Dendritic cell treated with granulocyte-macrophage colony-stimulating factor and Interleukin-4, amounts not matched to agents 40 ng/mL and 50 ng/mL, for 4 days (primary cell): ENCODE measurements around the gene TRIO.
A peak's percentile ranks its signal among the peaks of the same experiment; 100 is the strongest.
"Not testable (repeated sequence)": the region's sequence is repeated elsewhere in the genome, so short reads cannot be mapped to it uniquely, and the experiment has no call there.

Experiments
- H3K27ac Mint-ChIP-seq: one replicate; pipeline ENCODE4 v1.8.0; 2022; ENCODE audit warnings: mild to moderate bottlenecking, mixed read lengths
- H3K27me3 Mint-ChIP-seq: one replicate; pipeline ENCODE4 v1.8.0; 2022; ENCODE audit warnings: mild to moderate bottlenecking, mixed read lengths
- H3K36me3 Mint-ChIP-seq: one replicate; pipeline ENCODE4 v1.8.0; 2022; ENCODE audit warnings: low read depth, mixed read lengths
- H3K4me1 Mint-ChIP-seq: one replicate; pipeline ENCODE4 v1.8.0; 2022; ENCODE audit warnings: low read depth, mixed read lengths
- H3K4me3 Mint-ChIP-seq: one replicate; pipeline ENCODE4 v1.8.0; 2022; ENCODE audit warnings: mild to moderate bottlenecking, moderate library complexity, mixed read lengths
- H3K9me3 Mint-ChIP-seq: one replicate; pipeline ENCODE4 v1.8.0; 2022; ENCODE audit warnings: mixed read lengths
- intact Hi-C: fragments of 100-400 bp; cut with micrococcal nuclease; formaldehyde crosslinking; loops from one replicate; pipeline ENCODE4 v1.15.0; 2022

Gene TRIO

DNA sequence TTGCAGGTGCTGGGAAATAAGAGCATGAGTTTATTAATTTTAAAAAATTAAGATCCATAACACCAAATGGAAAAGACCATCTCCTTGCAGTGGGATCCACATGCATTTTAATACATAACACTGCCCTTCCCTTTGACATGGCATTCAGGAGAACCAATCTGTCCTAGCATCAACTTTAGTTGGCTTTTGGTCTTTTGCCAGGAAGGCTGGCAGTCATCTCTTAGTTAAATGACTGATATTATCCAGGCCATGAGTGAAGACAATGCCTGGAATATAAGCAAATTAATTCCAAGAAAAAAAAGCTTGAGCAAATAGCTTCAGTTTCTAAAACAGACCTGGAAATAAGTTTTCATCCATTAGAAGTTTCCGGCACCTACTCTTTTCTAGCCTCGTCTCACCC lies 383.4 kb downstream of the TRIO start:
- Mint-ChIP-seq H3K4me3 (no peak overlapping the region), H3K27me3 (no peaks in the 10 kb centered on the region), H3K4me1 (peaks cover 18% of the 10 kb centered on the region), H3K36me3 (no peaks in the 10 kb centered on the region), H3K27ac (no peak overlapping the region), H3K9me3 (peaks cover 8% of the 10 kb centered on the region)
- intact Hi-C loops: no loop called here

DNA sequence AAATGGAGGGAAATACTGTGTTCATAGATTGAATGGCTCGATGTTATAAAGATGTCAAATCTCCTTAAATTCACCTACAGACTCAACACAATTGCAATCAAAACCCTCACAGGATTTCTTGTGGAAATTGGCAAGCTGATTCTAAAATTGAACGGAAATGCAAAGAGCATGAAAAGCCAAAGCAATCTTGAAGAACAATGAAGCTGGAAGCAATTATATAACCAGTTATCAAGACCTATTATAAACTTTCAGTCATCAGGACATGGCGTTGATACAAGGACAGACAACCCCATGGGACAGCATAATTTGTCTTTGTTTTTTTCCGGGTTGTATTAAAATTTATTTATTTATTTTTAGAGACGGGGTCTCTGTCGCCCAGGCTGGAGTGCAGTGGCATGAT lies 385.0 kb downstream of the TRIO start:
- no peaks in the 10 kb centered on the region for H3K36me3 Mint-ChIP-seq
- no peaks in the 10 kb centered on the region for H3K27me3 Mint-ChIP-seq
- H3K4me3 Mint-ChIP-seq: no peak overlapping the region
- peaks cover 10% of the 10 kb centered on the region for H3K4me1 Mint-ChIP-seq
- intact Hi-C loops: no loop called here
- no peaks in the 10 kb centered on the region for H3K9me3 Mint-ChIP-seq
- no peak overlapping the region for H3K27ac Mint-ChIP-seq

DNA sequence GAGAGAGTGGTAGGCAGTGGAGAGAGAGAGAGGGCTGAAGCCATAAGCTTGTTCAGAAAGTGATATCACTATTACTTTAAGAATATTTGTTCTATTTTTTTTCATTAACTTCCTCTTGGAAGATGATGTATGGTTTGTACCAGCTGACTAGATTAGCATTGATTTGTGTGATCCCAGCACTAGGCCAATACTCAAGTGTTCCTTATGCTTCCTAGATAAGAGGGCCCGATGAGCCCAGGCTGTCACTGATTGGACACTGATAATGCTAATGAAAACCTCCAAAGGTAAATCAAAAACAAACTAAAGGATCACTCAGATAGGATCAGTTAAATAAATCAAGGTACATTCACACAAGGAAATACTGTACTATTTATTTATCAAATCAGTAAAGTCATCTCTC lies 385.8 kb downstream of the TRIO start:
- H3K27ac Mint-ChIP-seq: no peak overlapping the region
- no peak overlapping the region for H3K4me3 Mint-ChIP-seq
- no peaks in the 10 kb centered on the region for H3K27me3 Mint-ChIP-seq
- H3K9me3 Mint-ChIP-seq: no peaks in the 10 kb centered on the region
- H3K4me1 Mint-ChIP-seq: peaks cover 10% of the 10 kb centered on the region
- intact Hi-C loops: no loop called here
- H3K36me3 Mint-ChIP-seq: no peaks in the 10 kb centered on the region

DNA sequence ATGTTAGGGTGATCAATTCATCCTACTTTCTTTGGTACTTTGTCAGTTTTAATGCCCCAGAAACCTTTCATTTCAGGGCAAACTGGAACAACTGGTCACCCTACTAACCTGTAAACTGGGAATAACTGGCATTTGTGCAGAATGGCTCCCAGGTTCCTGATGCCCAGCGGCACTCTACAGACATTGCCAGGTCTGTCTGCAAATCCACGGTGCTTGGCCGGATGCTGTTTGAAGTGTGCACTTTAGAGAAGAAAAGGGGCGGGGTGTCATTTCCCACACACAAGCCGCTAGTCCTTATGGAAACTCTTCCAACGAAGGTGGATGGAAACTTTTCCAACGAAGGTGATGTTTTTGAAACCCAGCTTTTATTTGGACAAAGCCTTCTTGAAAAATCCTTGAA lies 388.5 kb downstream of the TRIO start:
- Mint-ChIP-seq H3K27ac (no peak overlapping the region), H3K36me3 (no peaks in the 10 kb centered on the region), H3K9me3 (no peaks in the 10 kb centered on the region), H3K4me3 (no peak overlapping the region), H3K4me1 (peaks cover 18% of the 10 kb centered on the region), H3K27me3 (no peaks in the 10 kb centered on the region)
- intact Hi-C loops: no loop called here

DNA sequence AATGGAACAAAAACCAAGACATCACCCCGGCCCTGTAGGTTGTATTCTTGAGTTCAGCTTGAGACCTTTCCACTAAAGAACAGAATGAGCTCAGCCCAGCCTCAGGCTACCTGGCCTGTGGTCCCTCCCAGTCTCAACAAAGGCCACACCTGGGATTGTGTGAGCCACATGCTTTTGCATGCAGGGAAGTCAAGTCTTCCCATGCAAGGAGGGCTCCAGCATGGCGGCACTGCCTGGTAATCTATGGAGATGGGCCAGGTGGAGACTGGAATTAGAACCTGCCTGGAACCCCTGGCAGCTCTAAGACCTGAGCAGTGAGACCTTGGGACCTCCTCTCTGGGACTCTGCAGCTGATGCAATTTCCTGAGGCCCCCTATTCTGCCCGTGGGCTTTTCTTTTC lies 389.0 kb downstream of the TRIO start:
- H3K36me3 Mint-ChIP-seq: no peaks in the 10 kb centered on the region
- H3K4me1 Mint-ChIP-seq: peaks cover 18% of the 10 kb centered on the region
- no peak overlapping the region for H3K4me3 Mint-ChIP-seq
- no peak overlapping the region for H3K27ac Mint-ChIP-seq
- H3K27me3 Mint-ChIP-seq: no peaks in the 10 kb centered on the region
- H3K9me3 Mint-ChIP-seq: no peaks in the 10 kb centered on the region
- intact Hi-C loops: no loop called here

DNA sequence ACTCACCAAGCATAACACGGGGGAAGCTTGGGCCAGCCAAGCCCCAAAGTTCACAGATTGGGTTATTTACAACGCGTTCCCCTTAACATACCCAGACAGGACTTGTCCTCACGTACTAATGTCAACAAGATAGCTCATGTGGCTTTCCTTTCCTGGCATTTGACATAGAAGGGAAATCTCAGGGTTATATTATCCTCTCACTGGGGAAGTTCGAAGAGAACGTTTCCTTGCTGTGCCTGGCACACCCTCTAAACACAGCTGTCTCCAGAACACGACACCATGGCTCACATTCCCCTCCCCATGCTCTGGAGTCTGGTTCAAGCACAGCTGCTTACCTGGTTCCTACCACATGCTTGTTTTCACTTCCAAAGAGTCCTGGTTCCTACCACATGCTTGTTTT lies 391.6 kb downstream of the TRIO start:
- no peaks in the 10 kb centered on the region for H3K27me3 Mint-ChIP-seq
- intact Hi-C loops: no loop called here
- H3K27ac Mint-ChIP-seq: peak overlapping the region; percentile 81

DNA sequence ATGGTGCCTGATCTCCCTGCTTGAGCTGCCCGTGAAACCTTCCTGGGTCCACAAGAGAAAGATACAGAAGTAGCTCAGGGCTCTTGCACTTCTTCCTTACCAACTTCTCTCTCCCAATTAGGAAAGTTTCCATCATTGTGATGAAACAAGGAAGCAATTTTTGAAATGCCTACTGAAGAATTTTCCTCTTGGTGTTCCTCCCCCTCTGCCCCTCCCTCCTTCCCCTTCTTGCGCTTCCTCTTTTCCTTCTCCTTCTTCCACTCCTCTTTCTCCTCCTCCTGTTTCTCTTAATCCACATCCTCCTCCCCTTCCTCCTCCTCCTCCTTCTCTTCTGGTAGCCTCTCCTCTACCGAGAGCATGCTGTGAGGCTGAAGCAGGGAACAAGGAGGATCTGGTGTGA lies 402.2 kb downstream of the TRIO start:
- H3K36me3 Mint-ChIP-seq: peaks cover 7% of the 10 kb centered on the region
- peaks cover 73% of the 10 kb centered on the region for H3K4me1 Mint-ChIP-seq
- peaks cover 19% of the 10 kb centered on the region for H3K9me3 Mint-ChIP-seq
- H3K27me3 Mint-ChIP-seq: no peaks in the 10 kb centered on the region
- peak overlapping the region; percentile 10 for H3K4me3 Mint-ChIP-seq
- peak overlapping the region; percentile 71 for H3K27ac Mint-ChIP-seq
- intact Hi-C loops: loop anchor here (5.0 kb wide), 1 partner anchor 42 kb away; no protein-coding TSS in a partner anchor

More for the DNA sequence above, 391.6 kb downstream of the TRIO start:
- H3K9me3 Mint-ChIP-seq: peaks cover 13% of the 10 kb centered on the region
- H3K4me3 Mint-ChIP-seq: no peak overlapping the region
- H3K36me3 Mint-ChIP-seq: no peaks in the 10 kb centered on the region
- peaks cover 12% of the 10 kb centered on the region for H3K4me1 Mint-ChIP-seq

DNA sequence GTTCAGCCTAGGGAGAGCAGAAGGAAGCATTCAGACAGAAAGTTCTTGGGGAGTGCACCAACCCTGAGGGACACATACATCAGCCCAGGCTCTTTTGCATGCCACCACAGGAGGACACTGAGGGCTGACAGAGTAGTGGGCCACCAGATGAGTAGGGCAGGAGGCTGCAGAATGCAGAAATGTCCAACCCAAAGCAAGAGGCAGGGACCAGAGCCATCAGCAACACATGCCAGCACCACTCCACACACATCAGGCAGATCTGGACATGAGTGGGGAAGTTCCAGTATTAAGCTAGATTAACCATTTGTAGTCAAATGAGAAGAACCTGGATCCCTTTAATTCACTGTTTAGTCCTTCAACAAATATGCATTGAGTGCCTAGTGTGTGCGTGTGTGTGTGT lies 402.7 kb downstream of the TRIO start:
- Mint-ChIP-seq H3K4me1 (peaks cover 75% of the 10 kb centered on the region), H3K27ac (peak overlapping the region; percentile 71), H3K9me3 (peaks cover 13% of the 10 kb centered on the region), H3K4me3 (peak overlapping the region; percentile 4), H3K36me3 (peaks cover 7% of the 10 kb centered on the region), H3K27me3 (no peaks in the 10 kb centered on the region)
- intact Hi-C loops: loop anchor here (5.0 kb wide), 1 partner anchor 41 kb away; no protein-coding TSS in a partner anchor

DNA sequence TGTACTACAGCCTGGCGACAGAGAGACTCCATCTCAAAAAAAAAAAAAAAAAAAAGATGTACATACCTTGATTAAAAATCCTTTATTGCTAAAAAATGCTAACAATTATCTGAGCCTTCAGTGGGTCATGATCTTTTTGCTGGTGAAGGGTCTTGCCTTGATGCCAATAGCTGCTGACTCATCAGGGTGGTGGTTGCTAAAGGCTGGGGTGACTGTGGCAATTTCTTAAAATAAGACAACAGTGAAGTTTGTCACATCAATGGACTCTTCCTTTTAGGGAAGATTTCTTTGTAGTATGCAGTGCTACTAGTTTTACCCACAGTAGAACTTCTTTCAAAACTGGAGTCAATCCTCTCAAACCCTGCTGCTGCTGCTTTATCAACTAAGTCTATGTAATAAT lies 404.5 kb downstream of the TRIO start:
- Mint-ChIP-seq H3K36me3 (no peaks in the 10 kb centered on the region), H3K4me3 (no peak overlapping the region), H3K27me3 (no peaks in the 10 kb centered on the region), H3K4me1 (peaks cover 76% of the 10 kb centered on the region), H3K9me3 (no peaks in the 10 kb centered on the region), H3K27ac (no peak overlapping the region)
- intact Hi-C loops: loop anchor here (5.0 kb wide), 1 partner anchor 40 kb away; no protein-coding TSS in a partner anchor

DNA sequence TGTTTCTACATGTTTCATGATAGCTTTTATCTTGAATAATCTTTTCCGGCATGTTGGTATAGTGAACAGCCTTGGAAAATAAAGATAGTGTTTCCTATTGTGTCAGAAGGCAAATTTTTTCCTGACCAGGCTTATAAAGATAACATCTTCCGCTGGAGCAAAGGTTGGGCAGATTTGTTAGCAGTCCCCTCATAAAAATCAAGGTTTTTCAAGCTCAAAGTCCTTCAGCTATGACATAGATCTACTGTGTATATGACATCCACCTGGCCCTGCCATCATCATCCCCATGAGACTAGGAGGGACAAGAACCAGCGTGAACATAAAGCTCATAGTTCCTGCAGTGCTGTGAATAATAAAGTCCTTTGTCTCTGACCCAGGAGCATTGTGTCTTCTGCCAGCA lies 408.1 kb downstream of the TRIO start:
- no peaks in the 10 kb centered on the region for H3K36me3 Mint-ChIP-seq
- peaks cover 46% of the 10 kb centered on the region for H3K4me1 Mint-ChIP-seq
- no peak overlapping the region for H3K27ac Mint-ChIP-seq
- intact Hi-C loops: no loop called here
- H3K27me3 Mint-ChIP-seq: no peaks in the 10 kb centered on the region
- no peaks in the 10 kb centered on the region for H3K9me3 Mint-ChIP-seq
- no peak overlapping the region for H3K4me3 Mint-ChIP-seq

DNA sequence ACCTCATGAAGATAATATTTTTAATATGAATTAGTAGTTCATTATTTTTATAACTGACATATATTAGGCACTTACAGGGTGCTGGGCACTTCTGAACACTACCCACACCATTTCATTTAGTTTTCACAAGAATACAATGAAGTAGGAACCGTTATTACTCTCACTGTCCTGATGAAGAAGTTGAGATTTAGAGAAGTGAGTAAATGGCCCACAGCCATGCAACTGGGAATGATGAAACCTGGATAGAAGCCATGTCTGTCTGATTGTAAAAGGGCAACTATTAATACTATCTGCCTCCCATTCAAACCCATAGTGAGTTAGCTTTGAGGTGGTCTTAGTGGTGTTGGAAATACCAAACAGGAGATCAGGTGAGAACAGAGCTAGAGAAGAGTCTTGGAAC lies 408.9 kb downstream of the TRIO start:
- H3K27me3 Mint-ChIP-seq: no peaks in the 10 kb centered on the region
- intact Hi-C loops: no loop called here
- no peak overlapping the region for H3K4me3 Mint-ChIP-seq
- no peaks in the 10 kb centered on the region for H3K9me3 Mint-ChIP-seq
- H3K36me3 Mint-ChIP-seq: no peaks in the 10 kb centered on the region
- H3K4me1 Mint-ChIP-seq: peaks cover 40% of the 10 kb centered on the region
- H3K27ac Mint-ChIP-seq: no peak overlapping the region

DNA sequence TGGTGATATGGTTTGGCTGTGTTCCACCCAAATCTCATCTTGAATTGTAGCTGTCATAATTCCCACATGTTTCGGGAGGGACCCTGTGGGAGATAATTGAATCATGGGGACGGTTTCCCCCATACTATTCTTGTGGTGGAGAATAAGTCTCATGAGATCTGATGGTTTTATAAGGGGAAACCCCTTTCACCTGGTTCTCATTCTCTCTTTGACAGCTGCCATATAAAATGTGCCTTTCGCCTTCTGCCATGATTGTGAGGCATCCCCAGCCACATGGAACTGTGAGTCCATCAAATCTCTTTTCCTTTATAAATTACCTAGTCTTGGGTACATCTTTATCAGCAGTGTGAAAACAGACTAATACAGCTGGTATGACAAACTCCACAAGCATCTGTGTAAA lies 411.1 kb downstream of the TRIO start:
- H3K36me3 Mint-ChIP-seq, intact Hi-C loops, H3K4me3 Mint-ChIP-seq, H3K9me3 Mint-ChIP-seq, H3K27ac Mint-ChIP-seq, H3K27me3 Mint-ChIP-seq: not testable (repeated sequence)
- H3K4me1 Mint-ChIP-seq: peaks cover 43% of the 10 kb centered on the region

DNA sequence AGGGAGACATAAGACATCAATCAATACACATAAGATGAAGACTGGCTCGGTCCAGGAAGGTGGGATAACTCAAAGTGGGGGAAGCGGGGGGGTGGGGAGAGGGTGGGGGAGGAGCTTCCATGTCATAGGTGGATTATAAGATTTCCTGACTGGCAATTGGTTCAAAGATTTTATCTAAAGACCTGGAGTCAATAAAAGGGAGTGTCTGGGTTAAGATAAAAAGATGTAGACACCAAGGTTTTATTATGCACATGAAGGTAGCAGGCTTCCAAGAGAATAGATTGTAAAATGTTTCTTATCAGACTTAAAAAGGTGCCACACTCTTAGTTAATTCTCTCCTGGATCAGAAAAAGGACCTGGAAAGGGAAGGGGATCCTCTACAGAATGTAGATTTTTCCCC lies 412.9 kb downstream of the TRIO start:
- H3K36me3 Mint-ChIP-seq: no peaks in the 10 kb centered on the region
- H3K9me3 Mint-ChIP-seq: no peaks in the 10 kb centered on the region
- H3K27me3 Mint-ChIP-seq: peaks cover 1% of the 10 kb centered on the region
- H3K4me1 Mint-ChIP-seq: peaks cover 36% of the 10 kb centered on the region
- intact Hi-C loops: no loop called here
- no peak overlapping the region for H3K27ac Mint-ChIP-seq
- no peak overlapping the region for H3K4me3 Mint-ChIP-seq

DNA sequence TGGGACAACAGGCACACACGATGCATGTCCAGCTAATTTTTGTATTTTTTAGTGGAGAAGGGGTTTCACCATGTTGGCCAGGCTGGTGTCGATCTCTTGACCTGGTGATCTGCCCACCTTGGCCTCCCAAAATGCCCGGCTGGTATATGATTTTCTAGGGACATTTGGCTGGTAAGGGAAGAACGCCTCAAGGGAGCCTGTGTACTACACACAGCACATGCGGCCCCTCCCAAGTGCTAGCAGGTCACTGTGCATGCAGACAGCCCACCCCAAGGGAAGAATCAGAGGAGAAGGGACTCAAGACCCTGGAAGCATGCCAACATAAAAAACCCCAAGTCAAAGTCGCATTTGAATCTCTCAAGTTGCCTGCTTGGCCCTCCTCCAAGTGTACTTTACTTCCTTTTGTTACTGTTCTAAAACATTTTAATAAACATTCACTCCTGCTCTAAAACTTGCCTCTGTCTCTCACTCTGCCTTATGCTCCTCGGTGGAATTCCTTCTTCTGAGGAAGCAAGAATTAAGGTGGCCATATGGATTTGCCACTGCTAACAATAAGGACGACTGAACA lies 414.1 kb downstream of the TRIO start:
- Mint-ChIP-seq H3K36me3 (no peaks in the 10 kb centered on the region), H3K27me3 (peaks cover 1% of the 10 kb centered on the region), H3K9me3 (no peaks in the 10 kb centered on the region), H3K4me1 (peaks cover 32% of the 10 kb centered on the region), H3K27ac (peak overlapping the region; percentile 47), H3K4me3 (no peak overlapping the region)
- intact Hi-C loops: no loop called here

DNA sequence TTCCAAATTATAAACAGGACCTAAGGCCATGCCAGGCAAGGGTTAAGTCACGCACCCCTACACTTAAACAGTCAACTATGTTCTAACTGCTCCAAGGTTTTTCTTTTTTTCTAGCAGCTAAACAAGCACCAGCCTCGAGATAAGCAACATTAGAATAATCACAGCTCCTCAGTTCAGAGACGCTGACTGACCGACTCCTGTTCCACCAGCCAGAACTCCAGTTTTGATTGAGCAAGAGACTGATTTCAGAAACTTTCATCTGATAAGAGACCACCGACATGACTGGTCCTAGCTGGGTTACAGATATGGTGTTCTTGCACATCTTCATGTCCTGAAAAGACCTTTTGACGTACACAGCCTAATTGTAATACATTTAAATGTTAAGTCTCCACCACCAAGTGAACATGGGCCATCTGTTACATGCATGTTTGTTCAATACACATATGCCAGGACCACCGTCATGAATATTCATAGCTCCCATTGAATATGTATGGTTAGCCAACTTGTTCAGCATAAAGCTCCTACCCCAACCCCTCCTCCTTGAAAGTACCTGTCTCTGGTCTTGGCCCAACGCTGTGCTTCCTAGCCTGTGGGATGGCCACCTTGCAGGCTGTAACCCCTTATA lies 414.8 kb downstream of the TRIO start:
- peak overlapping the region; percentile 47 for H3K27ac Mint-ChIP-seq
- no peak overlapping the region for H3K4me3 Mint-ChIP-seq
- H3K9me3 Mint-ChIP-seq: no peaks in the 10 kb centered on the region
- peaks cover 1% of the 10 kb centered on the region for H3K27me3 Mint-ChIP-seq
- peaks cover 31% of the 10 kb centered on the region for H3K4me1 Mint-ChIP-seq
- intact Hi-C loops: no loop called here
- no peaks in the 10 kb centered on the region for H3K36me3 Mint-ChIP-seq
